NCI-H446 (cell line): ENCODE data around the gene RBM34.
"Not testable (repeated sequence)": the region's sequence is repeated elsewhere in the genome, so short reads cannot be mapped to it uniquely, and the experiment has no call there.

ENCODE experiments used
- DNase-seq, 2 experiments: peaks; one replicate each; lab custom pipeline; 2025; lab: John Stamatoyannopoulos, UW

RBM34 gene

GRCh38 chr1:235091319-235092044, 69.6 kb downstream of the RBM34 start:
- DNase-seq = not testable (repeated sequence)

GRCh38 chr1:235090406-235091069, 70.5 kb downstream of the RBM34 start:
- DNase-seq = no peak

DNA sequence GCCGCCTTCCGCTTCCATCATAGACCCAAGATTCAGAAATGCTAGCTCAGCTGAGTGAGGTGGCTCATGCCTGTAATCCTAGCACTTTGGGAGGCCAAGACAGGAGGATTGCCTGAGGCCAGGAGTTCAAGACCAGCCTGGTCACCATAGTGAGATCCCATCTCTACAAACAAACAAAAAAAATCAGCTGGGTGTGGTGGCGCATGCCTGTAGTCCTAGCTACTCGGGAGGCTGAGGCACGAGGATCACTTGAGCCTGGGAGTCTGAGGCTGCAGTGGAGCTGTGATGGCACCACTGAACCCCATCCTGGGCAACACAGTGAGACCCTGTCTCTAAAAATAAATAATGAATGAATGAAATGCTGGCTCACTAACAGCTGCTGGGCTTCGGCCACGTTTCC, 72.1 kb downstream of the RBM34 start:
- no peak for DNase-seq

GRCh38 chr1:235088430-235088829, 72.6 kb downstream of the RBM34 start:
- no peak for DNase-seq

GRCh38 chr1:235087906-235088305, 73.1 kb downstream of the RBM34 start:
- DNase-seq = no peak

DNA sequence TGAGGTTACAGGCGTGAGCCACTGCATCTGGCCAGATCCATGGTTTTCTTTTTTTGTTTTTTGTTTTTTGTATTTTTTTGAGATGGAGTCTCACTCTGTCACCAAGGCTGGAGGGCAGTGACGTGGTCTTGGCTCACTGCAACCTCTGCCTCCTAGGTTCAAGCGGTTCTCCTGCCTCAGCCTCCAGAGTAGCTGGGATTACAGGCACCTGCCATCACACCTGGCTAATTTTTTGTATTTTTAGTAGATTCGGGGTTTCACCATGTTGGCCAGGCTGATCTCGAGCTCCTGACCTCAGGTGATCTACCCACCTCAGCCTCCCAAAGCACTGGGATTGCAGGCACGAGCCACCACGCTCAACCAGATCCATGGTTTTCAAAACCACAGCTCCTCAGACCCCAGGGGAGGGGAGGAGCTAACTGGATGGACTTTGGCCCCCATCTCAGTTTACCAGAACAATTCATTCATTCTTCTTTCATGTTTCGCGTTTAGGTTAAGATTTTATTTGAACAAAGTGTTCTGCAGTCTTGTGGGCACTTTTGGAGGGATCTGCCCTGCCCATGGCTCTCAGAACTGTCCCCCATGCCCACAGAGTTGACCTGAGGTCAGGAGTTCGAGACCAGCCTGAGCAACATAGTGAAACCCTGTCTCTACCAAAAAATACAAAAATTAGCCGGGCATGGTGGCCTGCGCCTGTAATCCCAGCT, 75.5 kb downstream of the RBM34 start:
- not testable (repeated sequence) for DNase-seq
